NCI-H2029 treated with DMSO at 0.1 percent for 48 hours (cell line): ENCODE data around the gene ATP6V1F.
A peak's percentile ranks its signal among the peaks of the same experiment; 100 is the strongest.

Experiments used
- DNase-seq: peaks from one replicate; lab custom pipeline; 2025; lab: John Stamatoyannopoulos, UW

The ATP6V1F gene

DNA sequence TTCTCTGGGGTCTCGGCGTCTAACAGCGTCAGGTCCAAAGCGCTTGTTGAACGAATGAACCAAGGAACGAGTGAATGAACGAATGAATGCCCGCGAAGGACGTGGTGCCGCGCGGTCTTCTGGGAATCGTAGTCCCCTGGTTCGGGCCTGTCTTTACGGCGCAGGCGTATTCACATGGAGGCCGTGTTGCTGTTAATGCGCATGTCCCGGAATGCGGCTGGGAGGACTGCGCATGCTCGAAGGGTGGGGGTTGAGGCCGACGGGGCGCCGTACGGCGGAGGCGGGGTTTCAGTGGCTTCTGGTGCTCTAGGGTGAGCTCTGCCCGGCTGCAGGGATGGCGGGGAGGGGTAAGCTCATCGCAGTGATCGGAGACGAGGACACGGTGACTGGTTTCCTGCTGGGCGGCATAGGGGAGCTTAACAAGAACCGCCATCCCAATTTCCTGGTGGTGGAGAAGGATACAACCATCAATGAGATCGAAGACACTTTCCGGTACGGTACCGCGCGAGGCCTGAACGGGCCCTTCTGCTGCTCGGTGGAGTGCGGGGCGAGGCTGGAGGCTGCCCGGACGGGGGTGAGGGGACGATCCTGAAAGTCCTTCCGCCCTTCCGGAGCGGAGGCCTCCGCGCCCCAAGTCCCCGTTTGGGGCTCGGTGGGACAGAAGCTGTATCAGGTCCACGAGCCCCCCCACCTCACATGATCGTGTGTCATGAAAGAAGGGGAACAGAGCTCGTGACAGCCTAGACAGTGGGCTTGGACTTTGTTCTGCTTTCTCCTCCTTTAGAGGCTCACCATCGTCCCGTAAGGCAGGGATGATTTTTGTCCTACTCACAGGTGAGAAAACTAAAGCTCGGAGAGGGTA, at the start of gene ATP6V1F:
ATP6V1F (plus strand) TSS at position 286 of the 862 bp plus-strand sequence; CDS start at position 335, 49 bp downstream.
- DNase-seq, result peak; percentile 94

DNA sequence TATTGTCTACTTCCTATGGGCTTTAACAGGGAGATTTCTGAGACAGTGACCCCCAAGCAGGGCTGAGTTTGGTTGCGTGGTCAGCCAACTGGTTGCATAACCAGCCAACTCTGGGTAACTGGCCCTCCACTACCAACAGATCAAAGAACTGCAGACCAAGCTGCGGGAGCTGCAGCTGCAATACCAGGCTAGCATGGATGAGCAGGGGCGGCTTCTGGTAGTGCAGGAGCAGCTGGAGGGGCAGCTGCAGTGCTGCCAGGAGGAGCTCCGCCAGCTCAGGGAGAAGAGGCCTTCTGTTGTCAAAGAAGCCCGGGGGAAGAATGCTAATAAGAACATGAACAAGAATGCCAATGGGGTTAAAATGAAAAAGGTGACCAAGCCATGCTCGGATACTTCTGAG, 48.2 kb upstream of the ATP6V1F start:
- no peak for DNase-seq

- DNase-seq, result no peak
Observed at GRCh38 chr7:128815289-128815942, 47.2 kb upstream of the ATP6V1F start.

DNA sequence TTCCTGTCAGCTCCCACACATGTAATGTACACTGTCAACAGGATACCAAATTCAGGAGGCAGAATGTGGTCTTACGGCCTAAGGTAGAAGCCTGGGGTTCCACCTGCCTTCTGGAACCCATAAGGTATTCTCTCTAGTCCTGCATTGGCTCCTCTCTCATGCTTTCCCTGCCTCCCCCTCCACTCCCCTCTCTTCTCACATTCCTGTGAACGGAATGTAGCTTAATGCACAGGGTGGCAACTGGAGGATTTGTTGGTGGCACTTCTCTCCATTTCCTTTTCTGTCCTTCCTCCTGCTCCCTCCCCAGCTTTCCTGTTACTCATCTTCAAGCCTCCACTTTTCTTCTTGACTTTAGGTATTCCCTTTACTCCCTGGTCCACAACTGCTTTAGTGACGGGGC, 44.0 kb upstream of the ATP6V1F start:
- no peak for DNase-seq

DNA sequence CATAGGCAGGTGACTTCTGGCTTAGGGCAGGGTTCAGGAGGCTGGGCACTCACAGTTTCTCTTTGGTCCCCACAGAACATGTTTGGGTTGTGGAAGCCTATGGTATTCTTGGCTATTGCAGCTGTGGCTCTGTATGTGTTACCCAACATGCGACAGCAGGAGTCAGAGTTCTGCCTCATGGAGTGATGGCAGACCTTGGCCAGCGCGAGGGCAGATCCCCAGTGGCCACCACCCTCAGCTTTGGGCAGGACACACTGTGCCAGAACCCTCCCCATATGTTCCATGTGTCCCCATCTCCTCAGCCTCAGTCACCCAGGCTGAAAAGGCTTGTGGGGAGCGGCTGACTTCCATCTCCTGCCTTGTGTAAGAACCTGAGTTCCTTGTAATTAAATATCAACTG, 40.9 kb upstream of the ATP6V1F start:
- no peak for DNase-seq

DNA sequence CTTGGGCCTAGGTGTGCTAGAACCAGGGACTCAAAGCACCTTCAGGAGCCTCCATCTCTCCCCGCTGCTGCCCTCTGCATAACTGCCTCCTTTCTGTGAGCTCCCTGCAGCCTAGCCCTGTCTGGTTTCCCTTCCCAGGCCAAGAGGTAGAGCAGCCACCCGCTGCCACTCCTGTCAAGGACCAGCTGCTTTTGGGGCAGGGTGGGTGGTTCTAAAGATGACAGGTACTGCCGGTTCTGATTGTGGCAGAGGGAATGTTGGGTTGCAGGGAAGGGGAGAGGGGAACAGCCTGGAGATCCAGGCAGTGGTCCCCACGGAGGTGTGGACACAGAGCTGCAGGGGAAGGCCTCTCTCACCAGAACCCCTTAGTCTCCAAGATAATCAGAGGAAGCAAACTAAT, 36.1 kb upstream of the ATP6V1F start:
- DNase-seq, result no peak

GRCh38 chr7:128826916-128827247, 35.8 kb upstream of the ATP6V1F start:
- DNase-seq, result no peak

GRCh38 chr7:128827248-128827958, 35.3 kb upstream of the ATP6V1F start:
- no peak for DNase-seq

DNA sequence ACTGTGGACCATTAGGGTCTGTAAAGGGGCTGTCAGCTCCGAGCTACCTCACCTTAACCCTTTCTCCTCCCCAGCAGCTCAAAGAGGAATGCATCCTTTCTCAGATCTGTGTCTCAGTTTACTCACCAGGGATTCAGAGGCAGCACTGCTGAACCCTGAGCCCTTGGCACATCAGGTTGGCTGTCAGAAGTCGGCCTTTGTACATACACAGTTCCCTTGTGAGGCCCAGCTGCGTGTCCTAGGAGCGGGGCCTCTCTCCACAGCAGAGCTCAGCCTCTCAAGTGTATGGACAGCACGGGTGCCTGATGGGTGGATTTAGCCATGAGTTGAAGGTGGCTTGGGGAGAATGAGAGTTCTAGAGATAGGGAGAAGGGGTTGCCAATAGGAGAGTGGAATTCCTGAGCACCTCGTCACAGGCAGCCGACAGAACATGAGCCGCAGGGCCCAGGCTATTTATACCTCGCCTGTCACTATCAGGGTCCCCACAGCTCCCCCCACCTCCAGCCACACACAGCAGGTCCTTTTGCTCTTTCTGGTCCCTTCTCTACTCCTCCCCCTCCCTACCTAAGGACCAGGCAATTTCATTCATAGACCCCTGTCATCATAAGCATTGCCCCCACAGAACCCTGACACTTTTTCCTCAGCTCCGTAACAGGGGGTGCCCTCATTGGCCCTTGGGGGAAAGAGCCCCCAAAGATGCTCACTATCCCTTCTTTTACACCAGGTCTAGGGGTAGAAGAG, 34.5 kb upstream of the ATP6V1F start:
- no peak for DNase-seq

DNA sequence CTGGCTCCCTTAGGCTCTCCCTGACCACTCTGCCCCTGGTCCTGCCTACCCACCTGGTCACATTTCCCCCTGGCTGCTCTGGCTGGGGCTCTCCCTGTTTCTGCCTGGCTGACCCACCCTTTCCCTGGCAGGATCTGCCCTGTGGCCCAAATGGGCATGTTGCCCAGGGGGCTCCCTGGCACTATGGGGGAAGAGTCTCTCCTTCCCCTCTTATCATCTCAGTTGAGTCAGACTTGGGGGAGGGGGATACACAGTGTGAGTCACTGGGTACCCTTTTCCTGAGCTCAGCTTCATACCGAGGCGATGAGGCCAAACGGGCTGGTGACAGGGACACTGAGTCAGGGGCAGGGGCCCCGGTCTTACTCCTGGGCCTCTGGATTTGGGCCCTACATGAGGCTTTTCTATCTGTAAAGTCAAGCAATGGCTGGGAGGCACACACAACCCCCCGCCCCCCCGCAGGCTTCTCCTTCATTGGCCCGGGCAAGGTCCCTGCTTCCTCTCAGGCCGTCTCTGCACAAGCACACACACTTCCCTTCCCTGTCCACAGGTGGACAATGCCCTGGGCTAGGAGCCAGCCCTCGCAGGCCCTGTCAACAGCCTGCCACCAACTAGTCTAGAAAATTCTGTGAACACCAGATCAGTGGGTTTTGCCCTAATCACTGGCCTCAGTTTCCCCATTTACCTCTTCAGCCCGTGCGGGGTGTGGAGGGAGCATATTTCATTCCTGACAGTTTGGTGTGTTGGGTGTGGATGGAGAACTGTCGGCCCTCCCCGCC, 33.1 kb upstream of the ATP6V1F start:
- no peak for DNase-seq

GRCh38 chr7:128830231-128831177, 32.2 kb upstream of the ATP6V1F start, which contains the start of gene FLNC:
Gene FLNC (plus strand): TSS chr7:128830406. CDS start chr7:128830638, 232 bp downstream.
- DNase-seq, result no peak

GRCh38 chr7:128831178-128831993, 31.3 kb upstream of the ATP6V1F start:
- no peak for DNase-seq

GRCh38 chr7:128831994-128832879, 30.4 kb upstream of the ATP6V1F start:
- DNase-seq, result no peak

DNA sequence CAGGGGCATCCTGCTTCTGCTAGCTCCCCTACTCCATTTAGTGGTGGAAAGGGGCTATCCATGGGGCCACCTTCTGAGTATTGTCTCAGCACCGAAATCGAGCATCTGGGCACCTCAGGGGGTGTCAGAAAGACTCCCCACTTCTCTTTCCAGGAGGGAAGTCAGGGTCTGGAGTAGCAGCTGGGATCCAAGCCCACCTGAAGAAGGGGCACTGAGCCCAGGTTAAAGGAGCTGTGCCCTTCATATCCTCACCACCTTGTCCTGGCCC, 29.8 kb upstream of the ATP6V1F start:
- DNase-seq, result no peak

DNA sequence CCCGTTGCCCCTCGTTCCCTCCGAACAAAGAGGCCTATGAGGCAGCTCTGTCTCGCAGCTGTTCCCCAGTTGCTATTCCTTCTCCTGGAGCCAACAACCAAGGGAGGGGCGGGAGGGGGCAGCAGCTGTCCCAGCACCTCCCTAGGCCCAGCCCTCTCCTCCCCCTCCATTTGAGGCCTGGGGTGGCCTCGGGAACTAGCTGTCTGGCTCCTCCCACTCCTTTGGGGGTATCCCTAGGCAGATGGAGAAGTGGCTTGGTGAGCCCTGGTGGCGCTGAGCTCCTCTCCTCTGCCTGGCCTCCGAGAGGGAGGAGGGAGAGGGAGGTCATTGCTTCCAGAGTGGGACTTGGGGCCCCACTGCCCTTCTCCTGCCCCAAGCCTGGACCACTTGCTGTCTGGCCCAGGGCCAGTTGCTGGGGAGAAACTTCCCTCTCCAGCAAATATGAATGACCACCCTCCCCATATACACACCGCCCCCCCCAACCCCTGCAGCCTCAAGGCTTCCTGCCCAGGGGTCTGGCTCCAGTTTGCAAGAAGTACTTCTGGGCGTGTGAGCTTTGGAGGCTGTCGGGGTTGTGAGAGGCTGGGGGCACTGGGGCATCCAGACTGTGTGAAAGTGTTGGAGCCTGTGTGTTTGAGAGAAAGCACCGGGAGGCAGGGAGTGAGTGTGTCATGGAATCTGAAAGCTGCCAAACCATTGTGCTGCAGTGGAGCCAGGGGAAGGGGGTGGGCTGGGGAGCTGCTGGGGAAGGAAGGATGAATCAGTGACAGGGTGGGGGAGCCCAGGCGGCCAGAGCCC, 29.3 kb upstream of the ATP6V1F start:
- no peak for DNase-seq

DNA sequence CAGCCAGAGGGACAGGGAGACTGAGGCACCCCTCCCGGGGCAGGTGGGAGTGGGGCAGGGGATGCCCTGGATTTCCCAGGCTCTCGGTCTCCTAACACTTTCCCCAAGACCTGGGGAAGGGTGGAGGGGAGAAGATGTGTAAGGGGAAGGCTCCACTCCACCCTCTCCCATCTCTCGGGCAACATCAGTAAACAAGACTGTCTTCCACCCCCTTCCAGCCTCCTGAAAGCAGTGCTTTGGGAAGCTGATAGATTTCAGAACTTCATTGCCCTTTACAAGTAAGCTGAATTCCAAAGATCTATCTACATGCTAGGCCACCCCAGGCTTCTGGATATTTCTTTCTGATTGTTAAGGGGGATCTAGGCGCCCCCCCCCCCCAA, 28.7 kb upstream of the ATP6V1F start:
- DNase-seq, result no peak

- DNase-seq, result no peak
Observed at GRCh38 chr7:128835231-128835751, 27.4 kb upstream of the ATP6V1F start.
